GM19099 (cell line): ENCODE data around the gene PLPPR3.

Source experiments
- POLR2A ChIP-seq: IDR thresholded peaks from 3 replicates; pipeline ENCODE4 v1.6.1; 2011; ENCODE audit warnings: low read depth; ENCODE audit not compliant: insufficient read length; ENCODE audit errors: extremely low read depth

PLPPR3 gene

GRCh38 chr19:806815-807421 is 14.8 kb downstream of the PLPPR3 start:
- TF ChIP-seq POLR2A, result no peak

- TF ChIP-seq POLR2A, result no peak
Measured at GRCh38 chr19:805600-806550, 15.9 kb downstream of the PLPPR3 start.

GRCh38 chr19:805166-805551 is 16.6 kb downstream of the PLPPR3 start:
- no peak for TF ChIP-seq POLR2A

GRCh38 chr19:804419-805165 is 17.2 kb downstream of the PLPPR3 start:
- no peak for TF ChIP-seq POLR2A

- no peak for TF ChIP-seq POLR2A
Measured at GRCh38 chr19:803686-804418, 17.9 kb downstream of the PLPPR3 start.

GRCh38 chr19:803099-803561 is 18.6 kb downstream of the PLPPR3 start:
- TF ChIP-seq POLR2A, result no peak

GRCh38 chr19:802498-803098 is 19.2 kb downstream of the PLPPR3 start:
- no peak for TF ChIP-seq POLR2A

- no peak for TF ChIP-seq POLR2A
Measured at GRCh38 chr19:801861-802497, 19.8 kb downstream of the PLPPR3 start.

- TF ChIP-seq POLR2A, result no peak
Measured at GRCh38 chr19:801030-801860, 20.5 kb downstream of the PLPPR3 start.

GRCh38 chr19:800360-801029 is 21.3 kb downstream of the PLPPR3 start:
- TF ChIP-seq POLR2A, result peak; percentile 25

GRCh38 chr19:799076-799881 is 22.5 kb downstream of the PLPPR3 start:
- no peak for TF ChIP-seq POLR2A

- TF ChIP-seq POLR2A, result peak; percentile 38
Measured at GRCh38 chr19:798415-799075, 23.2 kb downstream of the PLPPR3 start.
